Measurements from ENCODE around the gene MUC4. TPM values are rescaled to one million over a fixed set of nuclear protein-coding genes. Genes with fewer than 3 reads are reported as not detected.

The MUC4 gene, protein sequence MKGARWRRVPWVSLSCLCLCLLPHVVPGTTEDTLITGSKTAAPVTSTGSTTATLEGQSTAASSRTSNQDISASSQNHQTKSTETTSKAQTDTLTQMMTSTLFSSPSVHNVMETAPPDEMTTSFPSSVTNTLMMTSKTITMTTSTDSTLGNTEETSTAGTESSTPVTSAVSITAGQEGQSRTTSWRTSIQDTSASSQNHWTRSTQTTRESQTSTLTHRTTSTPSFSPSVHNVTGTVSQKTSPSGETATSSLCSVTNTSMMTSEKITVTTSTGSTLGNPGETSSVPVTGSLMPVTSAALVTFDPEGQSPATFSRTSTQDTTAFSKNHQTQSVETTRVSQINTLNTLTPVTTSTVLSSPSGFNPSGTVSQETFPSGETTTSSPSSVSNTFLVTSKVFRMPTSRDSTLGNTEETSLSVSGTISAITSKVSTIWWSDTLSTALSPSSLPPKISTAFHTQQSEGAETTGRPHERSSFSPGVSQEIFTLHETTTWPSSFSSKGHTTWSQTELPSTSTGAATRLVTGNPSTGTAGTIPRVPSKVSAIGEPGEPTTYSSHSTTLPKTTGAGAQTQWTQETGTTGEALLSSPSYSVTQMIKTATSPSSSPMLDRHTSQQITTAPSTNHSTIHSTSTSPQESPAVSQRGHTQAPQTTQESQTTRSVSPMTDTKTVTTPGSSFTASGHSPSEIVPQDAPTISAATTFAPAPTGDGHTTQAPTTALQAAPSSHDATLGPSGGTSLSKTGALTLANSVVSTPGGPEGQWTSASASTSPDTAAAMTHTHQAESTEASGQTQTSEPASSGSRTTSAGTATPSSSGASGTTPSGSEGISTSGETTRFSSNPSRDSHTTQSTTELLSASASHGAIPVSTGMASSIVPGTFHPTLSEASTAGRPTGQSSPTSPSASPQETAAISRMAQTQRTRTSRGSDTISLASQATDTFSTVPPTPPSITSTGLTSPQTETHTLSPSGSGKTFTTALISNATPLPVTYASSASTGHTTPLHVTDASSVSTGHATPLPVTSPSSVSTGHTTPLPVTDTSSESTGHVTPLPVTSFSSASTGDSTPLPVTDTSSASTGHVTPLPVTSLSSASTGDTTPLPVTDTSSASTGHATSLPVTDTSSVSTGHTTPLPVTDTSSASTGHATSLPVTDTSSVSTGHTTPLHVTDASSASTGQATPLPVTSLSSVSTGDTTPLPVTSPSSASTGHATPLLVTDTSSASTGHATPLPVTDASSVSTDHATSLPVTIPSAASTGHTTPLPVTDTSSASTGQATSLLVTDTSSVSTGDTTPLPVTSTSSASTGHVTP (N-terminal part only)
- 0.05 to 0.06 TPM in 2 of 5 replicates, not detected in the others for total RNA-seq (2022; extraction: Qiagen RNA extraction; ENCODE audit: low read depth)

DNA sequence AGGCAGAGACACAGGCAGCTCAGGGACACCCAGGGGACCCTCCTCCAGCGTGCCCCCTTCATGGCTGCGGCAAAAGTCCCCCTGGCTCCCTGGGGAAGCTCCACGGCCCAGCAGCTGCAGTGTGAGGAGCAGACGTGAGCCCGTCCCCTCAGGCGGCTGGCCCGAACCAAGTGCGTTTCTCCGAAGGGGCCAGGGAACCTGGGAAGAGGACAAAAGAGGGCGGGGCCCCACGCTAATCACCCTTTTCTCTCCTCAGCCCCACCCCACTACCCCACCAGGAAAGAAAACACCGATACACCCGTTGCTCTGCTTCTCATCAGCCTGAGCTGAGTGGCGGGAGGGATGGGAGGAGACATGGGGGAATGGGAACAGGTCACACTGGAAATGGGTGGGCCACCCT lies at the start of gene MUC4:
Gene MUC4, minus strand, starts transcription at position 174 of the 400 bp plus-strand sequence. Its CDS starts 112 bp downstream, at position 62.

DNA sequence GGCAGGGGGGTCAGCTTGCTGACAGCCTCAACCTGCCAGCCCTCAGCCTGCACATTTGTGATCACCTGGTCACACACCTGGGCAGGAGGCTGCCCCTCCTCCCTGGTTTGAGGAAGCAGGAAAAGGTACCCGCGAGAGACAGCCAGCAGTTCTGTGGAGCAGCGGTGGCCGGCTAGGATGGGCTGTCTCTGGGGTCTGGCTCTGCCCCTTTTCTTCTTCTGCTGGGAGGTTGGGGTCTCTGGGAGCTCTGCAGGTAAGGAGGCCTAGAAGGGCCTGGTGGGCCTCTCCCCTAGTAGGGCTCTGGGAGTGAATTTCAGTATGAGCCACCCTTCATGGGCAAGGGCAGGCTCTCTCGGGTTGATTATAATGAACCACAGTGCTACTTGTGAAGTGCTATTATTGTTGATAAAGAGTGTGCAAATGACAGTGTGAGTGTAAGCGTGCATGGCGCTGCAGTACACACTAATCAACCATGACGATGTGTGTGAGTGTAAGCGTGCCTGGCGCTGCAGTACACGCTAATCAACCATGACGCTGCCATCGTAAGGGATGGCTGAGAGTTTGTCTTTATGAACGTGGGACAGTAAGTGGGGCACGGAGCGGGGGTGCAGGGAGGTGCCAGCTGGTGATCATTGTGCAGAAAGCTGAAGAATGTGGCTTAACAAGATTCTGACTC lies 90.8 kb downstream of the MUC4 start, which contains the start of gene MUC20:
Gene MUC20, plus strand, starts transcription at position 148 of the 676 bp plus-strand sequence. Its CDS starts 30 bp downstream, at position 178.

Other genes with a start within 250 kb of the MUC4 start
- 0.48 to 0.95 TPM (median 0.55 TPM) in 5 replicates for gene APOD, start 228.0 kb downstream of the MUC4 start, total RNA-seq (2022; extraction: Qiagen RNA extraction; ENCODE audit: low read depth)
- gene MUC20, start 91.0 kb downstream of the MUC4 start, total RNA-seq (2022; extraction: Qiagen RNA extraction; ENCODE audit: low read depth), result 0.36 to 1.1 TPM (median 0.57 TPM) in 5 replicates
- 16.5 to 20.4 TPM (median 18.7 TPM) in 5 replicates for gene TNK2, start 96.6 kb upstream of the MUC4 start, total RNA-seq (2022; extraction: Qiagen RNA extraction; ENCODE audit: low read depth)